Endothelial cell of hepatic sinusoid (primary cell): ENCODE measurements around the gene PRTG.
"Not testable (repeated sequence)": the region's sequence is repeated elsewhere in the genome, so short reads cannot be mapped to it uniquely, and the experiment has no call there.

ENCODE experiments used
- in situ Hi-C: cut with HindIII; loops from 2 replicates; pipeline ENCODE4 v1.10.0; 2017; ENCODE audit warnings: low sequenced_read_pairs

Gene PRTG

DNA sequence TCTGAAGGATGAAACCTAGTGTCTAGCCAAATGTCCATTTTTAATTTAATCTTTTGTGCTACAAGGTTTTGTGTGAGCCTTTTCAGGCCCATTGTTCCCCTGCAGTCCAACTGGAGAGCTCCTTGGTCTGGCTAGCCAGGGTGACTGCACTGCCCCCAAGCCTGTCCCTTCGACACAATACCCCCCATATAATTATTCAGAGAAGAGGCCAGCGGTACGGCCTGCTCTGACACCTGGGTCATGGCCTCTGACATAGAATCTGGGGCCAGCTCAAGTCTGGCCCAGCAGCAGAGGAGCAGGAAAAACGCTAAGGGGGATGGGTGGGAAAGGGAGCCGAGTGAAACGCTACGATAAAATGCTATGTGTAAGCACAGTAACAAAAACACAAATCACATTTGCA lies 90.6 kb downstream of the PRTG start:
- in situ Hi-C loops = no loop called here

DNA sequence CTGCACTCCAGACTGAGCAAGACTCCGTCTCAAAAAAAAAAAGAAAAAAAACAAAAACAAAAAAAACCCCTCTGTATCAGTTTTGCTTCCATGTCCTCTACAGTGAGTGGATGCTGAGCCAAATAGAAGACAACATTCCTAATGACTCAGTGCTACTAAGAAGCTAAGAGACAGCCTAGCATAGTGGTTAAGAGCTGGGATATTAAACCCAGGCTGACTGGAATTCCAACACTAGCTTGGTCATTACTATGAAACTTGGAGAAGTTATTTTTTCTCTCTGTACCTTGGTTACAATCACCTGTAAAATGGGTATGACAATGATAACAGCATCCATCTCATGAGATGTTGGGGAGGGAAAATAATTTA lies 93.9 kb downstream of the PRTG start:
- in situ Hi-C loops = no loop called here

- in situ Hi-C loops = no loop called here
Observed at GRCh38 chr15:55638764-55639163, 104.2 kb downstream of the PRTG start.

GRCh38 chr15:55637086-55637485 lies 105.9 kb downstream of the PRTG start:
- in situ Hi-C loops = no loop called here

DNA sequence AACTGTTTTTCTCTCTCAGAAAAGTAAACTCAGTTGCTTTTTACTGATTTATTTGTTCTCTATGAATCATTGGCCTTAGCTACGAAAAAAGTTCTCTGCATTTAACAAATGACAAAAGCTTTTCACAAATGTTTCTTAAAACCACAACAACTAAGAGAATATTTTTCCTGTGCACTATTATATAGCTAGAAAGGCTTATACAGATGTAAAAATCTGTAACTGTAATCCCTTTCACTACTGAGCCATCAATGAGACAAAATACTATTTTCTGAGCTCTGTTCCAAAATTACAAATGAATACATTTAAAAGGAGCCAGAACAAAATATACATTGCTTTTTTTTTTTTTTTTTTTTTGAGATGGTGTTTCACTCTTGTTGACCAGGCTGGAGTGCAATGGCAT lies 109.2 kb downstream of the PRTG start:
- in situ Hi-C loops = no loop called here

- in situ Hi-C loops = no loop called here
Observed at GRCh38 chr15:55632434-55632833, 110.5 kb downstream of the PRTG start.

DNA sequence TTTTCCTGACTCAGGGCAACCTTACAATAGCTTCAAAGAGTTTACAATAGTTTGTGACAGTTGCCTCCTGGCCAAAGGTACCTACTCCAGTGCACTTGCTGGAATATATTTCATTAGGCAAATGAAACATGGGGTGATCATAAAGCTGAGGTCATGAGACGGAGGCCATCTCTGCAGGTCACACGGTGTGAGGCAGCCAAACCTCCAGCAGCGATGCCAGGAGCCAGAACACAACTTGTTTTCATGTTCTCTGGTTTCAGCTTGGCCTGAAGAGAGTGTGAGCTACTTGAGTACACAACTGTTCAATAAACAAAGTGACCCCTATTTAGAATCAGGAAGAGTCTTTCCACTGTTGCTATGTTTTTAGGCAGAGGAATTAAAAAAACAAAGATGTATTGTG lies 112.1 kb downstream of the PRTG start:
- in situ Hi-C loops = no loop called here

- in situ Hi-C loops = no loop called here
Observed at GRCh38 chr15:55628369-55628730, 114.6 kb downstream of the PRTG start.

DNA sequence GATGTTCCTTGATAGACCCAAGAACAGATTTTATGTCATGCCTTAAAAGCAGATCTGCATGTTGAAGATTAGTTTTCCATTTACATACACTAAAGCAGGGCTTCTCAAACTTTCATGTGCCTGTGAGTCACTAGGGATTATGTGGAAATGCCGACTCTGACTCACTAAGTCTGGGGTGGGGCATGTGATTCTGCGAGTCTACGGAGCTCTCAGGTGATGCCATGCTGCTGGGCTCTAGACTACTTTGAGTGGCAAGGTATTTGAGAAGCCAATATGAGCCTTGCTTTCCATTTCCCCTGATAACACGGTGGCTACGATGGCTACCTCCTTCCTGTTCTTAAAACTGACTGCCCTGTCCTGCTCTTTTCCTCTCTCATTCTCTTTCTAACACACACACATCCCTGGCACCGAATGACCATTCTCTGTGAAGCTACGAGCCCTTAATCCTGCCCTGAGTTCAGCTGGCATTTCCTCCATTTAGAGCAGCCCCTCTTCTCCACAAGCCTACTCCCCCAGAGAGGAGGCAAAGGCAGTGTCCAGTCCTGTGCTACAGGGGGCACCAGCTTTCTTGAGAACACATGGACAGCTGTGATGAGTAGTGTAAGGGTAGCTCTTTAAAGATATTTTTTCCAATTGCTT lies 115.1 kb downstream of the PRTG start:
- in situ Hi-C loops = no loop called here

GRCh38 chr15:55619783-55620182 lies 123.2 kb downstream of the PRTG start:
- in situ Hi-C loops = no loop called here

GRCh38 chr15:55618387-55618786 lies 124.6 kb downstream of the PRTG start:
- in situ Hi-C loops = no loop called here

DNA sequence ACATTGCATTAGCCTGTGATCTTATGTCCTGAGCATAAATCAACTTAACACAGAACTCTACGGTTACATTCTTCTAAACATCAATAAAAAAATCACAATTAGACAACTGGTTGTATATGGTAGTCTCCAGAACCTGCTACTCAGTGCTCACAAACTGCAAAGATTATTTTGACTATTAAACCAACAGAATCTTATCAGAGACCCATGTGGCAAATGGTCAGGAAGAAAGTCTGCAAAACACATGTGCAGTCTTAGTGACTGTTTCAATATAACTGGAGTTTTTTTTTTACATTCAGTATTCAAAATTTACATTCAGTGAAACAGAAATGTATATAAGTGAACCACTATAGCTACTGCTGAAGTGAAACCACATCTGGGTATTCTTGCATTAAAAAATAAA lies 127.5 kb downstream of the PRTG start:
- in situ Hi-C loops = no loop called here

DNA sequence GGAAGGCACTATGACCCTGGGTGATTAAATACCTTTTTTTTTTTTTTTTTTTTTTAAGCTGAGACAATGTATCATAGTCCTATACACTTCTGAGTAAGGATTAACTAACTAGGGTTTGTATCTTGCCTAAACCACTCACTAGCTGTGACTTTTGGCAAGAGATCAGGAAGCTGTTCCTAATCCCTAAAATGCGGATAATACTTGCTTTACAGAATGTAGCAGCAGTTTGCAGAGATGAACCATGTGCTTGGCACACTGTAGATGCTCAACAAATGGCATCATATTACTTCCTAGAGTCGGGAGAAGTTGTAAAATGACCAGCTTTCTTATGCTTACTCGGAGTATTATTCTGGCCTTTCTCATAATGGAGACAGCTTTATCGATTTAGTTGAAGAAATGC lies 129.2 kb downstream of the PRTG start:
- in situ Hi-C loops = no loop called here

GRCh38 chr15:55606214-55606613 lies 136.7 kb downstream of the PRTG start:
- in situ Hi-C loops = no loop called here

- in situ Hi-C loops = no loop called here
Observed at GRCh38 chr15:55601374-55601773, 141.6 kb downstream of the PRTG start.

- in situ Hi-C loops = no loop called here
Observed at GRCh38 chr15:55599439-55599838, 143.5 kb downstream of the PRTG start.

DNA sequence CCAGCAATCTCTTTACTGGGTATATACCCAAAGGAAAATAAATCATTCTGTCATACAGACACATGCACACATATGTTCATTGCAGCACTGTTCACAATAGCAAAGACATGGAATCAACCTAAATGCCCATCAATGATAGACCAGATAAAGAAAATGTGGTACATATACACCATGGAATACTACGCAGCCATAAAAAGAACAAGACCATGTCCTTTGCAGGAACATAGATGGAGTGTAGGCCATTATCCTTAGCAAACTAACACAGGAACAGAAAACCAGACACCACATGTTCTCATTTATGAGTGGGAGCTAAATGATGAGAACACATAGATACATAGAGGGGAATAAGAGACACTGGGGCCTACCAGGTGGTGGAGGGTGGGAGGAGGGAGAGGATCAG lies 149.9 kb downstream of the PRTG start:
- in situ Hi-C loops = not testable (repeated sequence)

GRCh38 chr15:55590788-55591187 lies 152.2 kb downstream of the PRTG start:
- in situ Hi-C loops = no loop called here

- in situ Hi-C loops = no loop called here
Observed at GRCh38 chr15:55589287-55589686, 153.7 kb downstream of the PRTG start.

GRCh38 chr15:55588815-55589115 lies 154.2 kb downstream of the PRTG start:
- in situ Hi-C loops = no loop called here

- in situ Hi-C loops = no loop called here
Observed at GRCh38 chr15:55588070-55588814, 154.7 kb downstream of the PRTG start, which contains the start of gene PYGO1. Gene PYGO1 (minus strand): TSS chr15:55588345. CDS start chr15:55587883, 462 bp downstream.

GRCh38 chr15:55587321-55588069 lies 155.5 kb downstream of the PRTG start:
- in situ Hi-C loops = no loop called here
